GM18511 (cell line): ENCODE results near the gene ADCK1.
"Not testable (repeated sequence)": the region's sequence is repeated elsewhere in the genome, so short reads cannot be mapped to it uniquely, and the experiment has no call there.

Source experiments
- ATAC-seq: cut with Tn5 transposase; IDR thresholded peaks from one replicate; pipeline ENCODE4 v1.9.1; 2021; ENCODE audit warnings: mild to moderate bottlenecking, moderate library complexity; ENCODE audit not compliant: unreplicated experiment

ADCK1 gene

DNA sequence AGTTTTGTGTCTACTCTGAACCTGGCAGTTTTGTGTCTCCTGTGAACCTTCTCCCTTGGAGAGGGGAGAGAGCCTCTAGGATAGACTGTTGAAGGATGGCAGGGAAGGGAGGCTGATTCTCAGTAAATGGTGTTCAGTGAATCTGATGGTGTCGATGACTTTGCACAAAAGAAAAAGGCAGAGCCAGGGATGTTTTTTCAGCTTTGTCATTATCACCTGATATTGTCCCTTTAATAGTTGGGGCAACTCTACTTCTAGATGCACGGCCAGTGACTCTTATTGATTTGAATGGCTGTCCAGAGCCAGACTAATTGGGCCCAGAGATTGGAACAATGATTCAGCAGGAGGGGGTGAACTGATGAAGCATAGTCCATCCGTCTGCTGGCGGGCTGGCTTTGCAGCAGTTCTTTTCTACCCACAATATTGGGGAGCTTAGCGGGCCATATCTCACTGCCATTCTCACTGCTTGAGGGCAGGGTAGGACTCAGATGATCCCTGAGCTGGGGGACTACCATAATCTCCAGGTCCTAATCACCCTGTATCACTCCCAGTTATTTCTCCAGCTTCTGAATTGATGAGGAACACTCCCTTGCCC lies 93.1 kb downstream of the ADCK1 start:
- no peak for ATAC-seq

GRCh38 chr14:77897374-77897773 lies 97.5 kb downstream of the ADCK1 start:
- no peak for ATAC-seq

DNA sequence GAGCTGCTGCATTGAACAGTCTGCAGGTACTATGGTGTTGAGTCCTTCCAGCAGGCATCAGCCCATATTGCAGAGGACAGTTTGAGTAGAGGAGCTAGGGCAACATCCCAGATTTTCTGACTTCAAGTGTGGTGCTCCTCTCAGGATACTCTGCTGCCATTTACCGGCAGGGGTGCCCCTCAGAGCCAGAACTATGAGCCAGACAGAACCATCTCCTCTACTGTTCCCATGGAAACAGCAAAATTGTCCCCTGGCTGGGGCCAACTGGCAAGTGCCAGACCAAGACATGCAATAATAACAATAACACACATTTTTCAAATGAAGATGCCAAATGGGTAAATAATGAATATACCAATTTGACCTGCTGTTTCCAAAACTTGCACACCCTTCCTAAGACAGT lies 102.9 kb downstream of the ADCK1 start:
- no peak for ATAC-seq

GRCh38 chr14:77903221-77903620 lies 103.3 kb downstream of the ADCK1 start:
- ATAC-seq = no peak

DNA sequence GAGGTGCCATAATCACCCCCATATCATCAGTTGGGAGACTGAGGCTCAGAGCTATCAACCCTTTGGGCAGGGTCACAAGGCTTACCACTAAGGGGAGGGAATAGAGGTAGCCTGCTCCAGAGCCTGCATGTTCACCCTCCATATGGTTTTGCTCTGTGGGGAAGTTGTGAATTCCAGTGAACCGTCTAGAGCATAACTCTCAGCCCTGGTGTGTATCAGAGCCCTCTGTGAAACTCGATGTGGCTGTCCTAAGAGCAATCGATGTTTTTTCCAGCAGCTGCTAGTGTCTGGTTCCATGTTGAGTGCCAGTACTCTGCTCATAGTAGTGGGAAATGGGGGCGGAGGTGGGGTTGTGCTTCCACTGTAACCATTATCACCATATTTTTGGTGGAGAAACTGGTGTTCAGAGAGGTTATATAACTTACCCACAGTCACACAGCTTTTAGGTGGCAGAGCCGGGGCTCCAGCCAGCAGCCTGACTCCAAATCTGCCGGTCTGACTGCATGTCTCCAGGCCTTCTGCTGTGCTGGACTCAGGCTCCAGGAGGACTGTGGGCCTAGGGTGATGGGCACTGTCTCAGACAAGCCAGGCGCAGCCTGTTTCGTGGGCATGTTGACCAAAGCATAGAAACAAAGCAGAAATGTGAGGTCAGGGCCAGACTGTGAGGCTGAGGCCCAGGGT lies 104.2 kb downstream of the ADCK1 start:
- ATAC-seq = no peak

DNA sequence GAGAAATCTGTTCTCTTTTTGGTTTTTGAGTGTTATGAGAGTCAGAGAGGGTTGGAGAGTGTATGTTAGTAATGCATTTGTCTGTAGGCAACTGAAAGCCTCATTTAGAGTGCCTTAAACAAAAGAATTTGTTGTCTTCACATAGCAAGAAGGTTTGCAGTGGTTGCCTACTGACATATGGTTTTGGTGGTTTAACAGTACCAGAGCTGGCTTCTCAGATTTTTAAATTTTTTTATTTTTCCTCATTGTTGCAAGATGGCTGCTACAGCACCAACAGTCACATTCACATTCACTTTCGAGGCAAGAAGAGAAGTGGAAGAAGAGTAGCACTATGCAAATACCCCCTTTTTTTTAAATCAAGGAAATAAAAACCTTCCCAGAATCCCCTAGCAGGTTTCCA lies 106.5 kb downstream of the ADCK1 start:
- no peak for ATAC-seq

GRCh38 chr14:77908847-77909246 lies 108.9 kb downstream of the ADCK1 start:
- ATAC-seq = no peak

DNA sequence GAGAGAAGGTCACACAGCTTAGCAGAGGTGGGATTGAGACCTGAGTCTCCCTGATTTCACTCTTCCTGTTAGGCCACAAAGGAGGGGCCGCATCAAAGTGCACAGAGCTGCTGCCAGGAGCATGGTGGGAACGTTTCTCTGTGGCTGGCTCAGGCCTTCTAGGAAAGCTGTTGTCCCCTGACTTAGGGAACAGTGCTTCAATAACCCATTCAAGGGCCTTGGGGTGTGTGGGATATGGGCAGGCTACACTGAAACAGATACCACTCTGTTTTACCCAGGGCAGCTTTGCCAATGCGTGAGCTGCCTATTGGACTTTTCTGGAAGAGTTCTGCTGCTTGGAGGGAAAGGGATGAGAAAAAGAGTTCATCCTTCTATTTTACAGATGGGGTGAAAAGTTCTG lies 110.0 kb downstream of the ADCK1 start:
- ATAC-seq = no peak

DNA sequence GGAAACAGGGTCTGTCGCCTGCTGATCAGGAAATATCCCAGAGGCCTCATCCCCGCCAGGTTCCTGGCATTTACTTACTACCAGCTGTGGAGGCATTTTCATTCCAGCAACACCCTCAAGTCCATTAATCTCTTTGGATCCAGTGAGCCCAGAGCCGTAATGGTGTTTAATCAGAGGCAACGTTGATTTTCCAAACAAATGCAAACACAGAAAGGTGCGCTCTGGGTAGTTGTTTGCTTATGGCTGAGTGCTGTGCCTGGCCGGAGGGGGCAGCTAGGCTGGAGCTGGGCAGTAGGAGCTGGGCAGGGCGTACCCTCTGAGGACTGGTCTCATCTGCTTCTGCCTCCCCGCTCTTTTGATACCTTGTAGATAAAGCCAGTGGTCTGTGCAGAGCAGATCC lies 110.6 kb downstream of the ADCK1 start:
- no peak for ATAC-seq

DNA sequence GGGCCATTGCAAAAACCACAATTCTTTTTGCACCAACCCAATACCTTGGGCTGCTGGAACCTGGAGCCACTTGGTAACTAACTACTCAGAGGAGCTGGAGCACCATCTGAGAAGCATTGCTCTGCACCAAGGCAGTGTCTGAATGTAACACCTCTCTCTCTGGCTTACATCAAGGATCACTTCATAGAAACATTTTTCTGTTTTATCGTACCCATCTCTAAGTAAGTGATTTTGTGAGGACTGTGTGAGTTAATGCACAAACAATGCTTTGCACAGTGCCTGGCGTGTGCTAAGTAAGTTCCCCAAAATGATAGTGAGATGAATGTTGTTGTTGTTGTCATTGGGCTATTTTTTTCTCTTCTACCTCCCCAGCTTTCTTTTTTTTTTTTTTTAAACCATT lies 111.4 kb downstream of the ADCK1 start:
- no peak for ATAC-seq

DNA sequence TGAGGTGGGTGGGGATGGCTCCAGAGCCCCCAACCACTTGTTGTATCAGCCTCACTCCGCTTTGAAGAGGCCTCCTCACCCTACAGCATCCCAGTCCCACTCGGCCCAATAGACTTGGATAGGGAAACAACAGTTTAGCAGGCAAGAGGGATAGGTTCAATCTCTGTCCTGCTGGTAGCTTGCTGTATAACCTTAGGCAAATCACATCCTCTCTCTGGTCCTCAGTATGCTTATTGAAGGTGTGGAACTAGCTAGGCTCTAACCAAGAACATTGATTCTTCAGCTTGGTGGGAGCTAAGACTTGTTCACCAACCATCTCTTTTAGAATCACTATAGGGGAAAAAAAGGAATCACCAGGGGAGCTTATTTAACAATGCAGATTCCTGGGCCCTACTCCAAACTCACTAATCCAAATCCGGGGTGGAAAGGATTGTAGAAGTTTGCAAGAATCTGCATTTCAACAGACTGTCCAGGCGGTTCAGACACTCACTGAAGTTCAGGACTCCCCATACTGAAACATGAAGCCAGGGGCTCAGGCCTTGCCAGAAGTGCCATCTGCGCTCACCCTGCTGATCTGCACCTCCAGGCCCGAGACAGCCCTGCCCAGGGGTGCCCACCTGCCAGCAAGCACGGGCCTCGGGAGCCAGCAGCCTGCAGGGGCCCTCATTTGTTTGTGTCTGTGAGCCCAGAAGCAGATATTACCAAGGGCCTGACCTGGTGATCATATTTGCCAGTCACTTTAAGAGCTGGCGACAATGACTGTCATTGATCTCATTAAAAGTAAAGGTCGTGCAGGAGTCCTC lies 113.0 kb downstream of the ADCK1 start:
- no peak for ATAC-seq

DNA sequence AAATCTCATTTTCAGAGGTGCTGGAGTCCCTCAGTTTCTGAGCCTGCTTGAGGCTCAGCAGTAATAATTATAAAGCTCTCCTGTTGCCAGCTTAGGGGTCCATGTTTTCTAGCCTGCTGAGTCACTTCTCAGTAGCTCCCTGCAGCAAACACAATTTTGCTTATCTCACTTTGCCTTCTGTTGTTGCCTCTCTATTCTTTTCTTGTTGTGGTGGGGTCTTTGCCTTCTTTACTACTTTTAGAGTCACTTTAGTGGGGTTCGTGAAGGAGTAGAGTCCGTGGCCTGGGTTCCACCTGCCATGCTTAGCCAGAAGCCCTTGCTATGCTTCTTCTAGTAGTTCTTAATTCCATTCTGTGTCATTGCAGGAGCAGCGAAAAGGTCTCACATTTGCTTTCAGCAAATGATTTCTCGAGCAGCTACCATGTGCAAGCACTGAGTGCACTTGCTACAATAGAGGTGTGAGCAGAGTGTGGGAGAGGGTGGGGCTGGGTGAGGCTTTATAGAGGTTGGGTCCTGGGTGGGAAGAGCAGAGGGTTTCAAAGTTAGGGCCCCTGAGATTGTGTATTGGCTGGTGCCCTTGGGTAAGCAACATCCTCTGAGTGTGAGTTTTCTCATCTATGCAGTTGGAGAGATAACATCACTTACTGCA lies 114.3 kb downstream of the ADCK1 start:
- ATAC-seq = no peak

DNA sequence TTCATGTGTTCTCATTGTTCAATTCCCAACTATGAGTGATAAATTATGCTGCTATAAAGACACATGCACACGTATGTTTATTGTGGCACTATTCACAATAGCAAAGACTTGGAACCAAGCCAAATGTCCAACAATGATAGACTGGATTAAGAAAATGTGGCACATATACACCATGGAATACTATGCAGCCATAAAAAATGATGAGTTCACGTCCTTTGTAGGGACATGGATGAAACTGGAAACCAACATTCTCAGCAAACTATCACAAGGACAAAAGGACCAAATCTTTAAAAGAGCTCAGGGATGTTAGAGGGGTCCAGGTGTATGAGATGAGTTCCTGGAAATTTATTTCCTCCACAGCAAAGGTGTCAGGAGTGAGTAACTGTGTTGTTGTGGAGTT lies 115.5 kb downstream of the ADCK1 start:
- ATAC-seq = not testable (repeated sequence)

DNA sequence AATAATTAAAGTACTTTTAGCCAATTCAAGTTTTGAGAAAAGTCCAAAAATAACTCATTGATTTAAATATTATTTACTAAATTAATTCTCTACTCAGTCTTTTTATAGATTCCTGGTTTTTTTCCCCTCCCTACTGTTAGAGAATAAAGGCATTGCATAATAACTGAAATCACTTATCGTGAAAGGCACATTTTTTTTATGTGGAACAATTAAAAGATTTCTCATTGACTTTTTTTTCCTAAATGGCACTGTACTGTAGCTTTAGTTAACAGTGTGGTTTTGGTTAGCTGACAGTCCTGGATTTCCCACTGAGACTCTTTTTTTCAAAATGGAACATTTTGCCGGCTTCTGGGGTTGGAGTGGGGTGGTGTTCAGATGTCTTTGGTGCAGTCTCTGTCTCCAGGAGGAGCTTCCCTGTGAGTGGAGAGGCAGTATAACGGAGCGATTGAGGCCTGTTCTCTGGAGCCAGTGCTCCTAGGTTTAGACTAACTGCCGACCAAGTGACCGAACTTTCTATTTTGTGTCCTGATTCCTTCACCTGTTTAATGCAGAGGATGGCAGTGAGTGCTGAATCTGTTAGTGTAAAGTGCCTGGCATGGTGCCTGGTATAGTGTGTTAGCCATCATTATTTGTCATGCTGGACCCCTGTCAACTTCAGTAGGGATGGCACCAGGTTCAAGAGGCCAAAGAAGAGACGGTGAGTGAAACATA lies 117.7 kb downstream of the ADCK1 start:
- no peak for ATAC-seq

- ATAC-seq = no peak
Observed at GRCh38 chr14:77918448-77918847, 118.5 kb downstream of the ADCK1 start.

DNA sequence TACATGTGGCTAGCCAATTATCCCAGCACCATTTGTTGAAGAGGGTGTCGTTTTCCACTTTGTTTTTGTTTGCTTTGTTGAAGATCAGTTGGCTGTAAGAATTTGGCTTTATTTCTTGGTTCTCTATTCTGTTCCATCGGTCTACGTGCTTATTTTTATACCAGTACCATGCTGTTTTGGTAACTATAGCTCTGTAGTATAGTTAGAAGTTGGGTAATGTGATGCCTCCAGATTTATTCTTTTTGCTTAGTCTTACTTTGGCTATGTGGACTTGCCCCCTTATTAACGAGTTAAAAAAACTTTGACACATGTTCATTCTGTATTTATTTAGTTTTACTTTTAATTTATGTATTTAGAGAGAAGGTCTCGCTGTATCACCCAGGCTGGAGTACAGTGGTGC lies 120.4 kb downstream of the ADCK1 start:
- no peak for ATAC-seq

- no peak for ATAC-seq
Observed at GRCh38 chr14:77921818-77922217, 121.9 kb downstream of the ADCK1 start.

DNA sequence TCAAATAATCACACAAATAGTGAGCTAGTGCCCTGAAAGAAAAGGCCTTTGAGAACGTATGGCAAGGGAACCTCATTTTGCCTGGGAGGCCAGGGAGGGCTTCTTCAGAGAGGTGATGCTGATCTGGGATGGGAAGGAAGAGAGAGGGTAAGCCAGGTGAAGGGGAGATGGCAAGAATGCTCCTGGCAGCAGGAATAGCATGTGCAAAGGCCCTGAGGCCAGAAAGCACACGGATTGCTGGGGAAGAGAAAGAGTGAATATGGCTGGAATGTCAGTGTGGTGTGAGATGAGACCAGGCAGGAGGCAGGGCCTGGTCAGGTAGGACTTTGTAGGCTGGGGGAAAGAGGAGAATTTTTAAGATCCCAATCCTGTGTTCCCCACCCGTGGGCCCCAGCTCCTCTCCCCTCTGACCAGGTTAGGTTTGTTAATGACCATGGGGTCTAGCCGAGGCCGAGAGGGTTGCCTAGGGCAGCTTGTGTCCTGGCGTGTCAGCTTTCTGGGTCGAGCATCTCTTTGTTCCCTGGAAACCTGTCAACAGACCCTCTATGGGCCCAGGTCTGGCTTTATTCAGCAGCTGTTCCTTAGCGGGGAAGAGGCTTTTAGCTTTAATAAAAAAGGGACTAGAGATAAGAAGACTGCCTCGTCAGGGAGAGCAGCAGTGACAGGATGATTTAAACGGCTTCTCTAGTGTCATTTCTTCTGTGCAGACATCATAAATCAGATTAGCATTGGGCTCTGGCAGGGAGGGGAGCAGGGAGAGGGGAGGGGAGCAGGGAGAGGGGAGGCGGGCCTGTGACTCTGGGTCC lies 123.4 kb downstream of the ADCK1 start:
- no peak for ATAC-seq

- no peak for ATAC-seq
Observed at GRCh38 chr14:77924141-77924948, 124.4 kb downstream of the ADCK1 start.
